ENCODE data around the gene ABCG1. TPM values are rescaled to one million over a fixed set of nuclear protein-coding genes. Genes with fewer than 3 reads are reported as not detected.

Gene ABCG1
- total and polyA plus RNA-seq, 2 donors (not counting 3 experiments of a cell fraction or from before 2014, with no cell fraction given): 6.7 to 19.6 TPM

GRCh38 chr21:42282021-42282420, 63.1 kb downstream of the ABCG1 start:
- Histone ChIP-seq H3K4me3 (replicated peaks in 1 of 3; ENCODE audit: insufficient read depth in 1 of 3, low read depth in 1 of 3, low read length in 3 of 3) (no peak overlapping the region), H4K20me1 (replicated peaks; ENCODE audit: control insufficient read depth, extremely low read depth, insufficient read depth, low read length) (no peaks in the 10 kb centered on the region), H3K27ac (ENCODE audit: insufficient read depth, low read depth, low read length) (no peak overlapping the region), H3K79me2 (ENCODE audit: control insufficient read depth, insufficient read depth, low read length) (no peaks in the 10 kb centered on the region), H3K27me3 (ENCODE audit: control insufficient read depth in 2 of 2, insufficient read depth in 2 of 2, low read length in 2 of 2) (no peaks in the 10 kb centered on the region), H3K4me1 (ENCODE audit: control insufficient read depth, extremely low read depth, insufficient read depth, low read length) (peaks cover 12% of the 10 kb centered on the region), H3K4me2 (ENCODE audit: insufficient read depth, low read length) (no peak overlapping the region), H3K9ac (replicated peaks; ENCODE audit: extremely low read depth, insufficient read depth, low read length) (no peak overlapping the region), H2AFZ (ENCODE audit: low read depth, low read length) (no peak overlapping the region), H3K9me3 (replicated peaks; ENCODE audit: control insufficient read depth, insufficient read depth, low read length) (no peaks in the 10 kb centered on the region), H3K9me1 (replicated peaks; ENCODE audit: control insufficient read depth, extremely low read depth, insufficient read depth, low read length) (no peaks in the 10 kb centered on the region), H3K36me3 (ENCODE audit: control insufficient read depth in 2 of 2, extremely low read depth in 1 of 2, insufficient read depth in 2 of 2, low read length in 2 of 2) (no peaks in the 10 kb centered on the region)
- ChIA-PET POLR2A (no interaction called here), CTCF (interaction anchor here (0.8 to 1.1 kb wide), 2 partner anchors 9 to 23 kb away, joined by 3 to 4 read pairs; no protein-coding TSS in a partner anchor)
- intact Hi-C loops (cut with micrococcal nuclease) (no loop called here), dilution Hi-C loops (cut with MboI; ENCODE audit: extremely low pct_ligation_motif_present, low sequenced_read_pairs) (no loop called here)
- no peak for TF ChIP-seq GATA2 (IDR thresholded peaks at IDR 0.05; ENCODE audit: insufficient read depth, insufficient read length, low read depth, low read length)
- TF ChIP-seq CTCF (IDR thresholded peaks at IDR 0.05; ENCODE audit: extremely low read depth in 1 of 2, insufficient read depth in 1 of 2, low read depth in 1 of 2, low read length in 2 of 2): no peak
- TF ChIP-seq MAX (IDR thresholded peaks at IDR 0.05; ENCODE audit: insufficient read depth, insufficient read length): no peak
- TF ChIP-seq MYC (IDR thresholded peaks at IDR 0.05; ENCODE audit: low read depth, low read length): no peak
- TF ChIP-seq POLR2A (IDR thresholded peaks at IDR 0.05; ENCODE audit: low read depth, low read length): no peak
- TF ChIP-seq EZH2 (IDR thresholded peaks at IDR 0.05; ENCODE audit: borderline replicate concordance, low read depth, low read length, severe bottlenecking): no peak
- no peak for TF ChIP-seq FOS (IDR thresholded peaks at IDR 0.05; ENCODE audit: borderline replicate concordance, insufficient read depth, low read length)
- no peak for TF ChIP-seq POLR2AphosphoS5 (IDR thresholded peaks at IDR 0.05; ENCODE audit: insufficient read depth, low read depth, low read length)
- TF ChIP-seq JUN (IDR thresholded peaks at IDR 0.05; ENCODE audit: borderline replicate concordance, insufficient read depth, insufficient read length, low read depth): no peak
- no TSS peak for BruUV-seq (replicated peaks)
- DNase-seq (ENCODE audit: low read depth, low spot score) (no peak), FAIRE-seq (no peak)

Measured in endothelial cell of umbilical vein (primary cell).